Measurements from ENCODE around the gene CMTR2.

DNA sequence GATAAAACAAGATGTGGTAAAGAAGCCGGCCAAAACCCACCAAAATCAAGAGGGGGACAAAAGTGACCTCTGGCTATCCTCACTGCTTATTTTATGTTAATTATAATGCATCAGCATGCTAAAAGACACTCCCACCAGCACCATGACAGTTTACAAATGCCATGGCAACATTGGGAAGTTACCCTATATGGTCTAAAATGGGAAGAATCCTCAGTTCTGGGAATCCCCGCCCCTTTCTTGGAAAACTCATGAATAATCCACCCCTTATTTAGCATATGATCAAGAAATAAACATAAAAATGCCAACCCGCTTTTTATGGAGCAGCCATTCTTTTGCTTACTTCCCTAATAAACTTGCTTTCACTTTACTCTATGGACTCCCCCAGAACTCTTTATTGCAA lies 25.6 kb downstream of the CMTR2 start:
- TF ChIP-seq EP300 (IDR thresholded peaks at IDR 0.05; ENCODE audit: borderline replicate concordance in 1 of 2, low read depth in 1 of 2, low read length in 1 of 2), result no peak
- TF ChIP-seq, protein P1, sequence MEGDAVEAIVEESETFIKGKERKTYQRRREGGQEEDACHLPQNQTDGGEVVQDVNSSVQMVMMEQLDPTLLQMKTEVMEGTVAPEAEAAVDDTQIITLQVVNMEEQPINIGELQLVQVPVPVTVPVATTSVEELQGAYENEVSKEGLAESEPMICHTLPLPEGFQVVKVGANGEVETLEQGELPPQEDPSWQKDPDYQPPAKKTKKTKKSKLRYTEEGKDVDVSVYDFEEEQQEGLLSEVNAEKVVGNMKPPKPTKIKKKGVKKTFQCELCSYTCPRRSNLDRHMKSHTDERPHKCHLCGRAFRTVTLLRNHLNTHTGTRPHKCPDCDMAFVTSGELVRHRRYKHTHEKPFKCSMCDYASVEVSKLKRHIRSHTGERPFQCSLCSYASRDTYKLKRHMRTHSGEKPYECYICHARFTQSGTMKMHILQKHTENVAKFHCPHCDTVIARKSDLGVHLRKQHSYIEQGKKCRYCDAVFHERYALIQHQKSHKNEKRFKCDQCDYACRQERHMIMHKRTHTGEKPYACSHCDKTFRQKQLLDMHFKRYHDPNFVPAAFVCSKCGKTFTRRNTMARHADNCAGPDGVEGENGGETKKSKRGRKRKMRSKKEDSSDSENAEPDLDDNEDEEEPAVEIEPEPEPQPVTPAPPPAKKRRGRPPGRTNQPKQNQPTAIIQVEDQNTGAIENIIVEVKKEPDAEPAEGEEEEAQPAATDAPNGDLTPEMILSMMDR (IDR thresholded peaks at IDR 0.05), result no peak
- no peak for TF ChIP-seq ELF1 (IDR thresholded peaks at IDR 0.05)
- TF ChIP-seq GATA2 (CRISPR knock-in tag; IDR thresholded peaks at IDR 0.05), result no peak
- TF ChIP-seq, protein P2, sequence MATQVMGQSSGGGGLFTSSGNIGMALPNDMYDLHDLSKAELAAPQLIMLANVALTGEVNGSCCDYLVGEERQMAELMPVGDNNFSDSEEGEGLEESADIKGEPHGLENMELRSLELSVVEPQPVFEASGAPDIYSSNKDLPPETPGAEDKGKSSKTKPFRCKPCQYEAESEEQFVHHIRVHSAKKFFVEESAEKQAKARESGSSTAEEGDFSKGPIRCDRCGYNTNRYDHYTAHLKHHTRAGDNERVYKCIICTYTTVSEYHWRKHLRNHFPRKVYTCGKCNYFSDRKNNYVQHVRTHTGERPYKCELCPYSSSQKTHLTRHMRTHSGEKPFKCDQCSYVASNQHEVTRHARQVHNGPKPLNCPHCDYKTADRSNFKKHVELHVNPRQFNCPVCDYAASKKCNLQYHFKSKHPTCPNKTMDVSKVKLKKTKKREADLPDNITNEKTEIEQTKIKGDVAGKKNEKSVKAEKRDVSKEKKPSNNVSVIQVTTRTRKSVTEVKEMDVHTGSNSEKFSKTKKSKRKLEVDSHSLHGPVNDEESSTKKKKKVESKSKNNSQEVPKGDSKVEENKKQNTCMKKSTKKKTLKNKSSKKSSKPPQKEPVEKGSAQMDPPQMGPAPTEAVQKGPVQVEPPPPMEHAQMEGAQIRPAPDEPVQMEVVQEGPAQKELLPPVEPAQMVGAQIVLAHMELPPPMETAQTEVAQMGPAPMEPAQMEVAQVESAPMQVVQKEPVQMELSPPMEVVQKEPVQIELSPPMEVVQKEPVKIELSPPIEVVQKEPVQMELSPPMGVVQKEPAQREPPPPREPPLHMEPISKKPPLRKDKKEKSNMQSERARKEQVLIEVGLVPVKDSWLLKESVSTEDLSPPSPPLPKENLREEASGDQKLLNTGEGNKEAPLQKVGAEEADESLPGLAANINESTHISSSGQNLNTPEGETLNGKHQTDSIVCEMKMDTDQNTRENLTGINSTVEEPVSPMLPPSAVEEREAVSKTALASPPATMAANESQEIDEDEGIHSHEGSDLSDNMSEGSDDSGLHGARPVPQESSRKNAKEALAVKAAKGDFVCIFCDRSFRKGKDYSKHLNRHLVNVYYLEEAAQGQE (IDR thresholded peaks at IDR 0.05; ENCODE audit: low read depth, low read length), result no peak
- no peak for TF ChIP-seq YY1 (IDR thresholded peaks at IDR 0.05; ENCODE audit: low read depth)
- TF ChIP-seq, protein P3, sequence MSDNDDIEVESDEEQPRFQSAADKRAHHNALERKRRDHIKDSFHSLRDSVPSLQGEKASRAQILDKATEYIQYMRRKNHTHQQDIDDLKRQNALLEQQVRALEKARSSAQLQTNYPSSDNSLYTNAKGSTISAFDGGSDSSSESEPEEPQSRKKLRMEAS (IDR thresholded peaks at IDR 0.05; ENCODE audit: low read depth), result no peak
- TF ChIP-seq TAF1 (IDR thresholded peaks at IDR 0.05; ENCODE audit: borderline replicate concordance, low read depth, low read length), result no peak
- TF ChIP-seq, protein P4, sequence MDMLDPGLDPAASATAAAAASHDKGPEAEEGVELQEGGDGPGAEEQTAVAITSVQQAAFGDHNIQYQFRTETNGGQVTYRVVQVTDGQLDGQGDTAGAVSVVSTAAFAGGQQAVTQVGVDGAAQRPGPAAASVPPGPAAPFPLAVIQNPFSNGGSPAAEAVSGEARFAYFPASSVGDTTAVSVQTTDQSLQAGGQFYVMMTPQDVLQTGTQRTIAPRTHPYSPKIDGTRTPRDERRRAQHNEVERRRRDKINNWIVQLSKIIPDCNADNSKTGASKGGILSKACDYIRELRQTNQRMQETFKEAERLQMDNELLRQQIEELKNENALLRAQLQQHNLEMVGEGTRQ (IDR thresholded peaks at IDR 0.05; ENCODE audit: borderline replicate concordance, low read depth, low read length), result no peak
